ENCODE data around the gene GULP1. TPM values are rescaled to one million over a fixed set of nuclear protein-coding genes. Genes with fewer than 3 reads are reported as not detected.

GULP1 gene
- total and polyA plus RNA-seq, 11 donors, result 1.1 to 8.3 (median 4.7) TPM

DNA sequence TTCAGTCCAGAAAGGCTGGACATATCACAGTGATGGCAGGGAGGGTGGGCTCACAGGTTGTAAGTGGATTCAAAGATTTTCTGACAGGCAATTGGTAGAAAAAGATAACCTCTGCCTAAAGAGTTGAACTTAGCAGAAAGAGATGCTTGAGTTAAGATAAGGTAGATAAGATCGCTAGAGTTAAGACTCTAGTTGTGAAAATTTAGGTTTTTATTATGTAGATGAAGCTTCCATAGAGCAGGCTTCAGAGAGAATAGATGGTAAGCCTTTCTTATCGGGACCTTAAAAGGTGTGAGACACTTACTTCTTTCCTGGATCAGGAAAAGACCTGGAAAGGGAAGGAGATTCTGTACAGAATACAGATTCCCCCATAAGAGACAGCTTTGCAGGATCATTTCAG is 134.4 kb downstream of the GULP1 start:
- Histone ChIP-seq H3K27me3 (no peaks in the 10 kb centered on the region), H3K36me3 (no peaks in the 10 kb centered on the region), H3K9me3 (peaks cover 0 to 2% (median 0%) of the 10 kb centered on the region in 12 donors), H3K4me1 (no peaks in the 10 kb centered on the region), H3K27ac (no peak overlapping the region), H3K4me3 (no peak overlapping the region)
- TF ChIP-seq POLR2A (IDR thresholded peaks at IDR 0.05), result no peak
- TF ChIP-seq, protein P1, sequence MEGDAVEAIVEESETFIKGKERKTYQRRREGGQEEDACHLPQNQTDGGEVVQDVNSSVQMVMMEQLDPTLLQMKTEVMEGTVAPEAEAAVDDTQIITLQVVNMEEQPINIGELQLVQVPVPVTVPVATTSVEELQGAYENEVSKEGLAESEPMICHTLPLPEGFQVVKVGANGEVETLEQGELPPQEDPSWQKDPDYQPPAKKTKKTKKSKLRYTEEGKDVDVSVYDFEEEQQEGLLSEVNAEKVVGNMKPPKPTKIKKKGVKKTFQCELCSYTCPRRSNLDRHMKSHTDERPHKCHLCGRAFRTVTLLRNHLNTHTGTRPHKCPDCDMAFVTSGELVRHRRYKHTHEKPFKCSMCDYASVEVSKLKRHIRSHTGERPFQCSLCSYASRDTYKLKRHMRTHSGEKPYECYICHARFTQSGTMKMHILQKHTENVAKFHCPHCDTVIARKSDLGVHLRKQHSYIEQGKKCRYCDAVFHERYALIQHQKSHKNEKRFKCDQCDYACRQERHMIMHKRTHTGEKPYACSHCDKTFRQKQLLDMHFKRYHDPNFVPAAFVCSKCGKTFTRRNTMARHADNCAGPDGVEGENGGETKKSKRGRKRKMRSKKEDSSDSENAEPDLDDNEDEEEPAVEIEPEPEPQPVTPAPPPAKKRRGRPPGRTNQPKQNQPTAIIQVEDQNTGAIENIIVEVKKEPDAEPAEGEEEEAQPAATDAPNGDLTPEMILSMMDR (IDR thresholded peaks at IDR 0.05), result no peak
- DNase-seq (no peak), ATAC-seq (no peak)
- WGBS, 4 donors, result 24 to 60% (median 34%) methylated on average over 2 of the region's 2 CpGs
- intact Hi-C loops (cut with DNase I), result no loop called here

DNA sequence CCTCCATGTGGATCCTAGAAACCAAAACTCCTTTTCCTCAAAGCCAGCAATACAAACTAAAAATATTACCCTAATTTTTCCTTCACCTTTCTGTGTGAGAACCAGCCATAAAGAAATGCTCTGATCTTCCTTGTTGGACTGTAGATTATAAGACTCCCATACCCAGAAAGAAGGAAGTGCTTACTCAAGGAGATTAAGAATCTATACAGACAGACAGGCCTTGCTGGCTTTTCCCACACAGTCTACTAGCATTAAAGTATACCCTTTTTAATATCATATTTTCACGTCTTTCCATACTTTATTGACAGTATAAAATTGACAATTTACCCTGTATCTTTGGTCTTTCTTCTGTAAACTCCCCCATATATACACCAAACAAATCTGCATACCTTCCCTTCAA is 139.0 kb downstream of the GULP1 start:
- WGBS, 4 donors, result 80 to 90% (median 88%) methylated on average over 1 of the region's 1 CpG
- TF ChIP-seq, protein P1 (IDR thresholded peaks at IDR 0.05), result no peak
- TF ChIP-seq POLR2A (IDR thresholded peaks at IDR 0.05), result no peak
- intact Hi-C loops (cut with DNase I), result no loop called here
- H3K4me3 ChIP-seq, result no peak overlapping the region
- H3K27ac ChIP-seq, result no peak overlapping the region
- no peak for DNase-seq
- H3K9me3 ChIP-seq, result no peaks in the 10 kb centered on the region
- H3K4me1 ChIP-seq, result no peaks in the 10 kb centered on the region
- no peaks in the 10 kb centered on the region for H3K27me3 ChIP-seq
- no peaks in the 10 kb centered on the region for H3K36me3 ChIP-seq
- no peak for ATAC-seq

DNA sequence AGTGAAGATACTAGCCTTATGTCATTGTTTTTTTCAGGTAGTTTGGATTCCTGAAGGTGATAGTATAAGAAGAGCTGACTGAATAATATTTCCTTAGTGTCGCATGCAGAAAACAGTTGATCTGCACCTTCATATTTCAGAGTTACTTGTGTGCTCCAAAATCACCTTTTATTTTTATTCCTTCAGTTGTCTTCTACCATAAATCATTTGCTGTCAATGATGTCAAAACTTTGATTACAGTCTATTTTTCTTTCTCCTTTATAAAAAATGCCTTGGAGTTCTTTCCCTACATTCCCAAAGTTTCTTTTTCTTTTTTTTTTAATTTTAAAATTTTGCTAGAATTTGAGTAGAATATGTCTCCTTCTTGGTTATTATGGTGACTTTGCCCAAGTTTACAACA is 142.3 kb downstream of the GULP1 start:
- H3K36me3 ChIP-seq, result no peaks in the 10 kb centered on the region
- no peak overlapping the region for H3K4me3 ChIP-seq
- no peak overlapping the region for H3K27ac ChIP-seq
- intact Hi-C loops (cut with DNase I), result no loop called here
- DNase-seq (no peak), ATAC-seq (no peak)
- H3K9me3 ChIP-seq, result peaks cover 0 to 5% (median 0%) of the 10 kb centered on the region in 12 donors
- 94 to 100% (median 98%) methylated on average over 1 of the region's 1 CpG for WGBS, 4 donors
- no peaks in the 10 kb centered on the region for H3K4me1 ChIP-seq
- H3K27me3 ChIP-seq, result no peaks in the 10 kb centered on the region
- no peak for TF ChIP-seq POLR2A (IDR thresholded peaks at IDR 0.05)
- TF ChIP-seq, protein P1 (IDR thresholded peaks at IDR 0.05), result no peak

DNA sequence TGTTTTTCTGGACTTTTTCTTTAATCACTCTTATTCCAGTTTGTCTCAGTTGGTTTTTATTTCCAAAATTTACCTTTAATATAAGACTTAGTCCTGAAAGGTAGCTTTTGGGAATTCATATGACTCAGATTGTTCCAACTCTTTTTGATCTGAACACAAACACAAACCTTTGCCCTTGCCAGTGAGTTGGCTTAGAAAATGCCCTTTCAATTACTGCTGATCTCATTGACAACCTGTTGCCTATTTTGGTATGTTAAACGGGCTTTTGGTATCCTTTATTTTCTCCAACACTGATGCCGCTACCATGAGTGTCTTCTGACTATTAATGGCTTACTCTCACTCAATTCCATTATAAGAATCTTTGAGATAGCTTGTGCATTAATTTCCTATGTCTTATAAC is 143.4 kb downstream of the GULP1 start:
- Histone ChIP-seq H3K4me3 (no peak overlapping the region), H3K9me3 (peaks cover 0 to 5% (median 0%) of the 10 kb centered on the region in 12 donors), H3K27me3 (no peaks in the 10 kb centered on the region), H3K4me1 (no peaks in the 10 kb centered on the region), H3K36me3 (no peaks in the 10 kb centered on the region), H3K27ac (no peak overlapping the region)
- DNase-seq (no peak), ATAC-seq (no peak)
- intact Hi-C loops (cut with DNase I), result no loop called here
- 59 to 94% (median 91%) methylated on average over 2 of the region's 2 CpGs for WGBS, 4 donors
- TF ChIP-seq, protein P1 (IDR thresholded peaks at IDR 0.05), result no peak
- no peak for TF ChIP-seq POLR2A (IDR thresholded peaks at IDR 0.05)
